Activated CD4-positive, alpha-beta T cell treated with anti-CD3 and anti-CD28 coated beads for 36 hours (primary cell): Measurements from ENCODE around the gene FILIP1. TPM values are rescaled to one million over a fixed set of nuclear protein-coding genes. Genes with fewer than 3 reads are reported as not detected.
"Not testable (repeated sequence)": the region's sequence is repeated elsewhere in the genome, so short reads cannot be mapped to it uniquely, and the experiment has no call there.

Experiments used
- ATAC-seq: fragments of 200-7000 bp; cut with Tn5 transposase; one replicate; pipeline ENCODE4 v1.10.0; 2021; ENCODE audit warnings: mild to moderate bottlenecking, moderate library complexity
- CTCF ChIA-PET: fragments of 350-600 bp; sonication (Branson Sonifier 250); formaldehyde crosslinking; loops from one replicate; lab custom pipeline; 2021; ENCODE audit warnings: antibody characterized with exemption; lab: Charles Lee
- POLR2A ChIA-PET: fragments of 350-600 bp; sonication (Branson Sonifier 250); formaldehyde crosslinking; loops from one replicate; lab custom pipeline; 2021; ENCODE audit warnings: antibody characterized with exemption, inconsistent platforms; lab: Charles Lee
- DNase-seq: peaks from one replicate; pipeline ENCODE4 v3.0.0-alpha.2; 2020
- H3K27ac Mint-ChIP-seq: one replicate; pipeline ENCODE4 v1.8.0; 2021; ENCODE audit warnings: mixed read lengths
- H3K27me3 Mint-ChIP-seq: one replicate; pipeline ENCODE4 v1.8.0; 2021; ENCODE audit warnings: mixed read lengths
- H3K36me3 Mint-ChIP-seq: one replicate; pipeline ENCODE4 v1.8.0; 2021; ENCODE audit warnings: low read depth, mixed read lengths
- H3K4me1 Mint-ChIP-seq: one replicate; pipeline ENCODE4 v1.8.0; 2021; ENCODE audit warnings: mixed read lengths
- H3K4me3 Mint-ChIP-seq: one replicate; pipeline ENCODE4 v1.8.0; 2021; ENCODE audit warnings: mild to moderate bottlenecking, moderate library complexity, mixed read lengths
- H3K9me3 Mint-ChIP-seq: one replicate; pipeline ENCODE4 v1.8.0; 2021; ENCODE audit warnings: low read depth, mixed read lengths
- intact Hi-C, 2 experiments: fragments of 100-400 bp; cut with DNase I in 1 of 2; cut with micrococcal nuclease in 1 of 2; formaldehyde crosslinking; loops; one replicate each; pipeline versions ENCODE4 v1.14.2 to v1.15.1; 2022 to 2024; cut with DNase I, micrococcal nuclease
- total RNA-seq, 2 experiments: library from RNA; stranded (reverse); gene quantifications; one replicate each; pipeline ENCODE4 v1.2.3, GENCODE V29; 2021

FILIP1 gene
- total RNA-seq, 2 experiments from 2014 or later, result not detected

- H3K4me1 Mint-ChIP-seq, result no peaks in the 10 kb centered on the region
- no peak overlapping the region for H3K27ac Mint-ChIP-seq
- H3K4me3 Mint-ChIP-seq, result no peak overlapping the region
- POLR2A ChIA-PET, result no interaction called here
- ATAC-seq, result no peak
- H3K36me3 Mint-ChIP-seq, result no peaks in the 10 kb centered on the region
- CTCF ChIA-PET, result interaction anchor here (0.6 to 2.1 kb wide), 5 partner anchors 9 to 176 kb away, joined by 3 to 5 read pairs (median 4); no protein-coding TSS in a partner anchor
- no peaks in the 10 kb centered on the region for H3K9me3 Mint-ChIP-seq
- intact Hi-C loops, result no loop called here
- no peak for DNase-seq
- H3K27me3 Mint-ChIP-seq, result peaks cover 12% of the 10 kb centered on the region
Measured at GRCh38 chr6:75446241-75446880, 47.2 kb downstream of the FILIP1 start.

GRCh38 chr6:75445738-75446137, 47.9 kb downstream of the FILIP1 start:
- intact Hi-C loops, result no loop called here
- ATAC-seq, result no peak
- CTCF ChIA-PET, result interaction anchor here (0.6 to 1.5 kb wide), 4 partner anchors 9 to 1162 kb away, joined by 3 to 5 read pairs (median 4); no protein-coding TSS in a partner anchor

GRCh38 chr6:75444899-75445298, 48.7 kb downstream of the FILIP1 start:
- DNase-seq (no peak), ATAC-seq (no peak)
- POLR2A ChIA-PET, result no interaction called here
- intact Hi-C loops, result no loop called here
- peaks cover 12% of the 10 kb centered on the region for H3K27me3 Mint-ChIP-seq
- no peak overlapping the region for H3K4me3 Mint-ChIP-seq
- H3K4me1 Mint-ChIP-seq, result no peaks in the 10 kb centered on the region
- H3K9me3 Mint-ChIP-seq, result no peaks in the 10 kb centered on the region
- CTCF ChIA-PET, result interaction anchor here (0.6 to 1.5 kb wide), 2 partner anchors 147 to 1514 kb away, joined by 4 to 5 read pairs; no protein-coding TSS in a partner anchor
- H3K27ac Mint-ChIP-seq, result no peak overlapping the region
- H3K36me3 Mint-ChIP-seq, result no peaks in the 10 kb centered on the region

More at GRCh38 chr6:75445738-75446137, 47.9 kb downstream of the FILIP1 start:
- no peaks in the 10 kb centered on the region for H3K9me3 Mint-ChIP-seq
- H3K27ac Mint-ChIP-seq, result no peak overlapping the region
- peaks cover 12% of the 10 kb centered on the region for H3K27me3 Mint-ChIP-seq
- H3K4me1 Mint-ChIP-seq, result no peaks in the 10 kb centered on the region
- DNase-seq, result no peak
- H3K4me3 Mint-ChIP-seq, result no peak overlapping the region
- POLR2A ChIA-PET, result no interaction called here
- H3K36me3 Mint-ChIP-seq, result no peaks in the 10 kb centered on the region

GRCh38 chr6:75441883-75442282, 51.7 kb downstream of the FILIP1 start:
- H3K27ac Mint-ChIP-seq, POLR2A ChIA-PET, H3K4me3 Mint-ChIP-seq, CTCF ChIA-PET, H3K36me3 Mint-ChIP-seq, H3K9me3 Mint-ChIP-seq, H3K4me1 Mint-ChIP-seq, ATAC-seq, H3K27me3 Mint-ChIP-seq, intact Hi-C loops, DNase-seq: not testable (repeated sequence)

- DNase-seq, ATAC-seq, H3K9me3 Mint-ChIP-seq, H3K27ac Mint-ChIP-seq, POLR2A ChIA-PET, H3K4me1 Mint-ChIP-seq, H3K4me3 Mint-ChIP-seq, intact Hi-C loops, H3K36me3 Mint-ChIP-seq, H3K27me3 Mint-ChIP-seq, CTCF ChIA-PET: not testable (repeated sequence)
Measured at GRCh38 chr6:75441479-75441878, 52.1 kb downstream of the FILIP1 start.

- ChIA-PET CTCF (interaction anchor here (0.5 kb wide), 1 partner anchor 94 kb away, joined by 4 read pairs; no protein-coding TSS in a partner anchor), POLR2A (no interaction called here)
Measured at GRCh38 chr6:75438442-75439116, 55.0 kb downstream of the FILIP1 start.

GRCh38 chr6:75438013-75438431, 55.6 kb downstream of the FILIP1 start:
- peaks cover 6% of the 10 kb centered on the region for H3K27me3 Mint-ChIP-seq
- ATAC-seq, result no peak
- H3K4me1 Mint-ChIP-seq, result no peaks in the 10 kb centered on the region
- no peak overlapping the region for H3K27ac Mint-ChIP-seq
- intact Hi-C loops, result no loop called here
- no peaks in the 10 kb centered on the region for H3K36me3 Mint-ChIP-seq
- ChIA-PET CTCF (interaction anchor here (0.5 kb wide), 1 partner anchor 94 kb away, joined by 4 read pairs; no protein-coding TSS in a partner anchor), POLR2A (no interaction called here)
- DNase-seq, result no peak
- no peaks in the 10 kb centered on the region for H3K9me3 Mint-ChIP-seq
- H3K4me3 Mint-ChIP-seq, result no peak overlapping the region

More at GRCh38 chr6:75438442-75439116, 55.0 kb downstream of the FILIP1 start:
- no peaks in the 10 kb centered on the region for H3K4me1 Mint-ChIP-seq
- DNase-seq, result no peak
- no peaks in the 10 kb centered on the region for H3K36me3 Mint-ChIP-seq
- no peak overlapping the region for H3K4me3 Mint-ChIP-seq
- intact Hi-C loops, result no loop called here
- peaks cover 6% of the 10 kb centered on the region for H3K27me3 Mint-ChIP-seq
- H3K27ac Mint-ChIP-seq, result no peak overlapping the region
- no peak for ATAC-seq
- H3K9me3 Mint-ChIP-seq, result no peaks in the 10 kb centered on the region

- Mint-ChIP-seq H3K4me3 (no peak overlapping the region), H3K27me3 (peaks cover 9% of the 10 kb centered on the region), H3K36me3 (no peaks in the 10 kb centered on the region), H3K27ac (no peak overlapping the region), H3K4me1 (no peaks in the 10 kb centered on the region), H3K9me3 (no peaks in the 10 kb centered on the region)
- DNase-seq (no peak), ATAC-seq (no peak)
- intact Hi-C loops, result no loop called here
- POLR2A ChIA-PET, result no interaction called here
- CTCF ChIA-PET, result interaction anchor here (0.7 to 1.1 kb wide), 2 partner anchors 10 to 216 kb away, joined by 4 read pairs; no protein-coding TSS in a partner anchor
Measured at GRCh38 chr6:75437421-75437891, 56.1 kb downstream of the FILIP1 start.

- H3K4me1 Mint-ChIP-seq, result no peaks in the 10 kb centered on the region
- POLR2A ChIA-PET, result no interaction called here
- H3K36me3 Mint-ChIP-seq, result no peaks in the 10 kb centered on the region
- intact Hi-C loops, result no loop called here
- peaks cover 9% of the 10 kb centered on the region for H3K27me3 Mint-ChIP-seq
- no peak overlapping the region for H3K27ac Mint-ChIP-seq
- no peaks in the 10 kb centered on the region for H3K9me3 Mint-ChIP-seq
- ATAC-seq (no peak), DNase-seq (no peak)
- no peak overlapping the region for H3K4me3 Mint-ChIP-seq
- CTCF ChIA-PET, result interaction anchor here (0.7 to 1.1 kb wide), 2 partner anchors 10 to 216 kb away, joined by 4 read pairs; no protein-coding TSS in a partner anchor
Measured at GRCh38 chr6:75436869-75437268, 56.7 kb downstream of the FILIP1 start.

GRCh38 chr6:75432809-75433208, 60.8 kb downstream of the FILIP1 start:
- H3K27ac Mint-ChIP-seq, DNase-seq, CTCF ChIA-PET, ATAC-seq, intact Hi-C loops, POLR2A ChIA-PET, H3K4me3 Mint-ChIP-seq, H3K9me3 Mint-ChIP-seq, H3K36me3 Mint-ChIP-seq, H3K4me1 Mint-ChIP-seq: not testable (repeated sequence)
- peaks cover 13% of the 10 kb centered on the region for H3K27me3 Mint-ChIP-seq

- DNase-seq (no peak), ATAC-seq (no peak)
- Mint-ChIP-seq H3K4me1 (peaks cover 3% of the 10 kb centered on the region), H3K4me3 (no peak overlapping the region), H3K27ac (no peak overlapping the region), H3K9me3 (peaks cover 1% of the 10 kb centered on the region), H3K27me3 (peaks cover 10% of the 10 kb centered on the region), H3K36me3 (no peaks in the 10 kb centered on the region)
- intact Hi-C loops, result no loop called here
- ChIA-PET POLR2A (no interaction called here), CTCF (no interaction called here)
Measured at GRCh38 chr6:75431379-75431778, 62.2 kb downstream of the FILIP1 start.
